Psoas muscle (tissue), 8 donors: ENCODE data around the gene ICE1. TPM values are rescaled to one million over a fixed set of nuclear protein-coding genes. Genes with fewer than 3 reads are reported as not detected.

ENCODE experiments used
- ATAC-seq, 4 donors: fragments of 200-7000 bp; cut with Tn5 transposase; one replicate each; pipeline ENCODE4 v1.9.1; 2020; ENCODE audit warnings: moderate library complexity in 3 of 4, mild to moderate bottlenecking in 2 of 4
- DNase-seq, 2 donors: peaks; one replicate each; pipeline ENCODE4 v3.0.0-alpha.2; 2020
- H3K27ac ChIP-seq: fragments of 200-600 bp; one replicate; pipeline ENCODE4 v1.8.0; 2022
- H3K27me3 ChIP-seq, 3 donors: fragments of 200-600 bp in 1 of 3; one replicate each; pipeline versions ENCODE4 v1.6.1 to v1.8.0; 2013 to 2022; ENCODE audit warnings: low read length in 2 of 3, mild to moderate bottlenecking in 2 of 3, moderate library complexity in 1 of 3; ENCODE audit not compliant: insufficient read depth in 3 of 3
- H3K36me3 ChIP-seq, 2 donors: fragments of 200-600 bp in 1 of 2; one replicate each; pipeline versions ENCODE4 v1.6.1 to v1.8.0; 2013 to 2022; ENCODE audit warnings: low read depth in 1 of 2, mild to moderate bottlenecking in 1 of 2, moderate library complexity in 1 of 2; ENCODE audit not compliant: insufficient read depth in 1 of 2
- H3K4me1 ChIP-seq: fragments of 200-600 bp; one replicate; pipeline ENCODE4 v1.8.0; 2022
- H3K4me3 ChIP-seq: fragments of 200-600 bp; one replicate; pipeline ENCODE4 v1.8.0; 2022; ENCODE audit warnings: mild to moderate bottlenecking
- H3K9me3 ChIP-seq: fragments of 200-600 bp; one replicate; pipeline ENCODE4 v1.8.0; 2022
- CTCF ChIP-seq: fragments of 200-600 bp; IDR thresholded peaks from one replicate; pipeline ENCODE4 v1.8.0; 2022; ENCODE audit warnings: antibody characterized with exemption
- WGBS, 3 donors: extraction: QIAGEN DNeasy Blood & Tissue Kit; methylation state at CpG; one replicate each; pipeline versions ENCODE4 v1.1.6 to v1.1.7; 2013; 5-methylcytosine and 5-hydroxymethylcytosine counted together
- intact Hi-C, 2 donors: fragments of 100-400 bp; cut with DNase I; formaldehyde crosslinking; loops; one replicate each; pipeline versions ENCODE4 v1.11.0 to v1.14.2; 2022
- polyA plus RNA-seq, 3 donors: library from polyadenylated mRNA; stranded (reverse); fragments of 200-250 nt; gene quantifications; one replicate each; pipeline ENCODE4 v1.2.3, GENCODE V29; 2013
- total RNA-seq, 4 donors: library from RNA; stranded (reverse); fragmentation: NEBNext Ultra II Directional in 2 of 4; extraction: Animal tissue kit (Norgen Biotek cat#: 25700) in 2 of 4; gene quantifications; one replicate each; pipeline versions ENCODE4 v1.2.1 to v1.2.4, GENCODE V29; 2021 to 2023
- donor health status: healthy with polysubstance abuse.
- donor health status: DM: no; HTN: no; CAD: no; lungs with moderate emphysema.
- donor health status: Bipolar disorder and iron deficiency.
- donor health status: healthy.
- donor health status: DM: yes; HTN: yes; CAD: no.
- donor health status: DM: no; HTN: no; CAD: no.
- donor health status: DM: no; HTN: no; CAD: no.
- donor health status: DM: yes; HTN: yes; CAD: no.

Gene ICE1
- total and polyA plus RNA-seq, 7 donors = 9.9 to 33.6 (median 26.4) TPM

GRCh38 chr5:5414999-5415398 lies 7.5 kb upstream of the ICE1 start:
- intact Hi-C loops = loop anchor here in 1 of 2 donors (5.0 to 10.0 kb wide), 2 partner anchors 273 to 540 kb away; partner anchors contain the start of gene ADAMTS16
- WGBS, 3 donors = 86 to 90% (median 89%) methylated on average over 5 of the region's 5 CpGs
- no peak for TF ChIP-seq CTCF

GRCh38 chr5:5416733-5417132 lies 5.7 kb upstream of the ICE1 start:
- H3K27me3 ChIP-seq = no peaks in the 10 kb centered on the region
- peaks cover 8% of the 10 kb centered on the region for H3K4me1 ChIP-seq
- no peaks in the 10 kb centered on the region for H3K9me3 ChIP-seq
- TF ChIP-seq CTCF = no peak
- H3K27ac ChIP-seq = no peak overlapping the region
- 56 to 70% (median 62%) methylated on average over 2 of the region's 2 CpGs for WGBS, 3 donors
- H3K4me3 ChIP-seq = no peak overlapping the region
- intact Hi-C loops = loop anchor here (2.0 to 10.0 kb wide), 3 partner anchors 274 to 542 kb away; partner anchors contain the start of gene ADAMTS16 (in 1 of the 2)
- ATAC-seq = no peak
- no peak for DNase-seq
- H3K36me3 ChIP-seq = no peaks in the 10 kb centered on the region

More at GRCh38 chr5:5414999-5415398, 7.5 kb upstream of the ICE1 start:
- DNase-seq (no peak), ATAC-seq (no peak)
- Histone ChIP-seq H3K9me3 (no peaks in the 10 kb centered on the region), H3K4me1 (no peaks in the 10 kb centered on the region), H3K27me3 (no peaks in the 10 kb centered on the region), H3K4me3 (no peak overlapping the region), H3K27ac (no peak overlapping the region), H3K36me3 (no peaks in the 10 kb centered on the region)

- H3K4me1 ChIP-seq = peaks cover 8% of the 10 kb centered on the region
- H3K27ac ChIP-seq = no peak overlapping the region
- no peaks in the 10 kb centered on the region for H3K9me3 ChIP-seq
- DNase-seq = no peak
- TF ChIP-seq CTCF = no peak
- no peak for ATAC-seq
- intact Hi-C loops = loop anchor here in 1 of 2 donors (5.0 to 10.0 kb wide), 2 partner anchors 276 to 543 kb away; partner anchors contain the start of gene ADAMTS16
- no peaks in the 10 kb centered on the region for H3K36me3 ChIP-seq
- H3K27me3 ChIP-seq = no peaks in the 10 kb centered on the region
- WGBS, 3 donors = 83 to 87% (median 84%) methylated on average over 3 of the region's 3 CpGs
- H3K4me3 ChIP-seq = no peak overlapping the region
Observed at GRCh38 chr5:5418006-5418405, 4.5 kb upstream of the ICE1 start.

- TF ChIP-seq CTCF = no peak
- Histone ChIP-seq H3K36me3 (no peaks in the 10 kb centered on the region), H3K27ac (no peak overlapping the region), H3K4me1 (peaks cover 13% of the 10 kb centered on the region), H3K9me3 (no peaks in the 10 kb centered on the region), H3K4me3 (no peak overlapping the region), H3K27me3 (no peaks in the 10 kb centered on the region)
- DNase-seq (no peak), ATAC-seq (no peak)
- intact Hi-C loops = loop anchor here (1.0 to 10.0 kb wide), 3 partner anchors 276 to 544 kb away; partner anchors contain the start of gene ADAMTS16 (in 1 of the 2)
- WGBS, 3 donors = 81 to 92% (median 82%) methylated on average over 7 of the region's 7 CpGs
Observed at GRCh38 chr5:5418764-5419163, 3.7 kb upstream of the ICE1 start.
